ENCODE measurements around the gene RYR3. TPM values are rescaled to one million over a fixed set of nuclear protein-coding genes. Genes with fewer than 3 reads are reported as not detected.

Gene RYR3
- total RNA-seq, 4 donors from 2014 or later = 1.5 to 7.3 (median 1.9) TPM

DNA sequence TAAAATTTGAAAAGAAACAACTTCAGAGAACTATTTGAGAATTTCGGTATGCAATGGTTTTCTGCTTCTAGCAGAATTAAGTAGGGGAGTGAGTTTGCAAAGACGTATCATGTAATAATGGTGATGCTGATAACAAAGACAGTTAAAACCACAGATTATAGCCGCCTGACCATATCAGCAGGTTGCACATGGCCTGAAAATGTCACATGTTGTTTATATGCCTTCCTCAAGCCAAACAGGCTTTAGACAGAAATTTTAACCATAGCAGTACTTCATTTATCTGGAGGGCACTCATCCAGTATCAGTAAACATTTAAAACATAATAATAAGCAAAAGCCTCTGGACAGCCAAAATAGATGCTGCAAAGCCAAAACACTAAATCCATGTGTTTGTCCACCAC lies 131.7 kb downstream of the RYR3 start:
- TF ChIP-seq, protein P1, sequence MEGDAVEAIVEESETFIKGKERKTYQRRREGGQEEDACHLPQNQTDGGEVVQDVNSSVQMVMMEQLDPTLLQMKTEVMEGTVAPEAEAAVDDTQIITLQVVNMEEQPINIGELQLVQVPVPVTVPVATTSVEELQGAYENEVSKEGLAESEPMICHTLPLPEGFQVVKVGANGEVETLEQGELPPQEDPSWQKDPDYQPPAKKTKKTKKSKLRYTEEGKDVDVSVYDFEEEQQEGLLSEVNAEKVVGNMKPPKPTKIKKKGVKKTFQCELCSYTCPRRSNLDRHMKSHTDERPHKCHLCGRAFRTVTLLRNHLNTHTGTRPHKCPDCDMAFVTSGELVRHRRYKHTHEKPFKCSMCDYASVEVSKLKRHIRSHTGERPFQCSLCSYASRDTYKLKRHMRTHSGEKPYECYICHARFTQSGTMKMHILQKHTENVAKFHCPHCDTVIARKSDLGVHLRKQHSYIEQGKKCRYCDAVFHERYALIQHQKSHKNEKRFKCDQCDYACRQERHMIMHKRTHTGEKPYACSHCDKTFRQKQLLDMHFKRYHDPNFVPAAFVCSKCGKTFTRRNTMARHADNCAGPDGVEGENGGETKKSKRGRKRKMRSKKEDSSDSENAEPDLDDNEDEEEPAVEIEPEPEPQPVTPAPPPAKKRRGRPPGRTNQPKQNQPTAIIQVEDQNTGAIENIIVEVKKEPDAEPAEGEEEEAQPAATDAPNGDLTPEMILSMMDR (IDR thresholded peaks at IDR 0.05; ENCODE audit: low read depth) = no peak

DNA sequence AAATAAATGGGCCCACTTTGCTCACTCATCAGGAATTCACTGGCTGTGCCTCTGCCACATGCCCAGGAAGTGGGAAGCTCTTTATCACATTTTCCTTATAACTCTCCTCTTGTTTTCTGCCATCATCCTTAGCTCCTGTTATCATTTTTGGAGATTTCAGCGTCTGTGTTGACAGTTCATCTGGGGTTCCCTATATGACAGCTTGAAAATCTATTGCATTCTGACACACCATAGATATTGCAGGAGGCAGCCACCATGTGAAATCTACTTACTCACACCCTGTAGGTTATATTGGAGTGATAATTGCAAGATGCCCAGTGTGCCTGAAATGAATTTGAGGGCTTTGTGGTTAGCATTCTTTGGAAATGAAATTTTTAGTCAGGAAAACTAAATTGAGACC lies 132.9 kb downstream of the RYR3 start:
- TF ChIP-seq, protein P1 (IDR thresholded peaks at IDR 0.05; ENCODE audit: low read depth) = no peak

DNA sequence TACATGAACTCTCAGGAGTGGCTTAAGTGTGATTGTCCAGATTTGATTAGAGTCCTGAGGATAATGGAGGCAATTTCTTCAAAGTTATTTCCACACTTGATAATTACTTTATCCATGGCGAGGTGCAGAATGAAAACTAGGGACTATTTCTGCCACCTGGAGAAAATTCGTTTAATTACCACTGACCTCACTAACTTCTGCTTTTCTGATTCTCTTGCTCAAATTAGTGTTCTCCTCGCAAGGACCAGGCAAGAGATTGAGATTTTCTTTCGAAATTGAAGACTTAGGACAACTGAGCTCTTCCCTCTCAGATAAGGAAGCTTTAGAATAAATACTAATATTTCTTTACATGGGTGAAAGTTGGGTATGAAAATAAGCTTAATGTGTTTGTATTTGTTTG lies 135.2 kb downstream of the RYR3 start:
- TF ChIP-seq, protein P1 (IDR thresholded peaks at IDR 0.05; ENCODE audit: low read depth) = no peak

DNA sequence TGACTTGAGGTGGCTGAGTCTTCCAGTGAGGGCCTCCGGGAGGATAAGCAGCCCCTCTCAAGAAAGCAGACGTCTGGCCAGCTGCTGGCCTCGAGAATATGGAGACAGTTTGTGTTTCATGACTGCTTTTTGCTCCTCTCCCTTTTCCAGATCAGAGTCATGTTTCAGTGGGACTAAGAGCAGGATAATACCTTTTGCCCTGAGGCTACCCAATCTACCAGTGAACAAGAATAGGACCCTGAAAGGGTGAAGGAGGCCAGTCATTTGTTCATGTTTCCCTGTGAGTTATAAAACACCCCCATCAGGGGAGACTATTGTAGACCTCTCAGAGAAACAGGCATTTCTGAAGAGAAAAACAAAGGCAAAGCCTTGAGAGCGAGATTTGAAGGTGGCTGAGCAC lies 137.4 kb downstream of the RYR3 start:
- TF ChIP-seq, protein P1 (IDR thresholded peaks at IDR 0.05; ENCODE audit: low read depth) = no peak

DNA sequence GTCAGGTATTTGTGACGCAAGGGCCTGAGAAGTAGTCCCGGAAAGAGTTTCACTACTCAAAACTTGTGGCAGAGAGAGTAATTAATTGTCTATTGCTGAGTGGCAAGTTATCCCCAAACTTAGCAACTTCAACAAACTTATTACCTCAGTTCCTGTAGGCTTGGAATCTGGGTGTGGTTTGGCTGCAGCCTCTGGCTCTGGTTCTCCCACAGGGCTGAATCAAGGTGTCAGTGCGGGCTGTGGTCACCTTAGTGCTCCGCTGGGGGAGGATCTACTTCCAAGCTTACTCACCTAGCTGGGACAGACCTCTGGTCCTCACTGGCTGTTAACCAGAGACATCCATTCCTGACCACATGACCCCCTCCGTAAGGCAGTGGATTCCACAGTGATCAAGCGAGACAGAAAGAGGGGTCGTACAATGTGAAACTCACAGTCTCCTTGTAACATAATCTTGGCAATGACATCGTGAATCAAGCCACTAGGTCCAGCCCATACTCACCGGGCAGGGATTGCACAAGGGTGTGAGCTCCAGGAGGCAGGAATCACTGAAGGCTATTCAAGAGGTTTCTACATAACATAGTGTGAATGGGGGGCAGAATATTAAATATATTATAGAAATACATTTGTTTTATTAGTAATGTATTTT lies 138.3 kb downstream of the RYR3 start:
- TF ChIP-seq, protein P1 (IDR thresholded peaks at IDR 0.05; ENCODE audit: low read depth) = no peak

DNA sequence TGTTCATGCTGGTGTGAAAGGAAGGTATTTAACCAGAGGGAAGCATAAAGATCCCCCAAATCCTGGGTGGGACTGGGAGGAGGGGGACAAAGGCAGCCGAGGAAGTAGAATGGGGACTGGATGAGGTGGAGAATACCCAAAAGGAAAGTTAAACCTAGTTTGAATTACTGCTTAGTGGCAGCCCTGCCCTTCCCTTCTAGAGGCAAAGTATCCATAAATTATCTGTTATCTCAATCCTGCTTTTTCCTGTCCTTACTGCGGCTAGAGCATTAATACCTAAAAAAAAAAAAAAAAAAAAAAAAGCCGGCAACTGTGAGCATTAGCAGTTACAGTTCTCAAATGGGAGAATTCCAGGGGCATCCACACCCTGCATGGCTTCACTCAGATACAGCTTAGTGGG lies 139.0 kb downstream of the RYR3 start:
- TF ChIP-seq, protein P1 (IDR thresholded peaks at IDR 0.05; ENCODE audit: low read depth) = no peak

DNA sequence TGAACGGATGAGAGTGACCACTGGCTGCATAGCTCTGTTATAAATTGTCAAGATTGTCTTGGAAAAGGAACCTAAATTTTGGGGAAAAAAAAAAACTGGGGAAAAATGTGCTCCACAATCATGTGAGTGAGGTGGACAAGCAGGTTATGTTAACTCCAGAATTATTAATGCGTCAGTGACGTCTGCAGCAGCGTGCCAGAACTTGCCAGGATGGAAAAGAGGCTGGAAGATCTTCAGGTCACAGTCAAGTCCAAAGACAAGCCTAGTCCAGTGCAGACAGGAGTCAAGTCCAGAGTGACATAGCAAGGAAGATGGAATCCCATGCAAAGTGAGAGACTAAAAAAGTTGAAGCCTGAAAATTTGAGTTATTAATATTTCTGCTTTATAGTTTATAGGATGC lies 140.6 kb downstream of the RYR3 start:
- TF ChIP-seq, protein P1 (IDR thresholded peaks at IDR 0.05; ENCODE audit: low read depth) = no peak
